Measurements from ENCODE around the gene GABRD.

Gene GABRD

GRCh38 chr1:2046174-2046917 lies 27.2 kb downstream of the GABRD start:
- no peak for TF ChIP-seq SIN3A (IDR thresholded peaks at IDR 0.05; ENCODE audit: borderline replicate concordance, insufficient read depth, low read length)
- no peak for TF ChIP-seq REST (IDR thresholded peaks at IDR 0.05; ENCODE audit: insufficient read depth in 1 of 2, low read depth in 2 of 2, low read length in 2 of 2)
- TF ChIP-seq TAF1 (IDR thresholded peaks at IDR 0.05; ENCODE audit: borderline replicate concordance, insufficient read depth, low read length), result no peak
- TF ChIP-seq FOXP2 (optimal IDR thresholded peaks at IDR 0.05; ENCODE audit: borderline replicate concordance, extremely low read depth, extremely low read length, insufficient read depth), result no peak
- TF ChIP-seq POLR2AphosphoS5 (IDR thresholded peaks at IDR 0.05; ENCODE audit: low read depth, low read length), result no peak

GRCh38 chr1:2046953-2047748 lies 28.0 kb downstream of the GABRD start:
- TF ChIP-seq SIN3A (IDR thresholded peaks at IDR 0.05; ENCODE audit: borderline replicate concordance, insufficient read depth, low read length), result no peak
- TF ChIP-seq REST (IDR thresholded peaks at IDR 0.05; ENCODE audit: insufficient read depth in 1 of 2, low read depth in 2 of 2, low read length in 2 of 2), result no peak
- no peak for TF ChIP-seq POLR2AphosphoS5 (IDR thresholded peaks at IDR 0.05; ENCODE audit: low read depth, low read length)
- TF ChIP-seq FOXP2 (optimal IDR thresholded peaks at IDR 0.05; ENCODE audit: borderline replicate concordance, extremely low read depth, extremely low read length, insufficient read depth), result no peak
- TF ChIP-seq TAF1 (IDR thresholded peaks at IDR 0.05; ENCODE audit: borderline replicate concordance, insufficient read depth, low read length), result no peak

- TF ChIP-seq FOXP2 (optimal IDR thresholded peaks at IDR 0.05; ENCODE audit: borderline replicate concordance, extremely low read depth, extremely low read length, insufficient read depth) (no peak), SIN3A (IDR thresholded peaks at IDR 0.05; ENCODE audit: borderline replicate concordance, insufficient read depth, low read length) (no peak), REST (IDR thresholded peaks at IDR 0.05; ENCODE audit: insufficient read depth in 1 of 2, low read depth in 2 of 2, low read length in 2 of 2) (no peak), POLR2AphosphoS5 (IDR thresholded peaks at IDR 0.05; ENCODE audit: low read depth, low read length) (no peak), TAF1 (IDR thresholded peaks at IDR 0.05; ENCODE audit: borderline replicate concordance, insufficient read depth, low read length) (no peak)
These were observed 28.9 kb downstream of the GABRD start for GRCh38 chr1:2047749-2048729.

- no peak for TF ChIP-seq FOXP2 (optimal IDR thresholded peaks at IDR 0.05; ENCODE audit: borderline replicate concordance, extremely low read depth, extremely low read length, insufficient read depth)
These were observed 30.1 kb downstream of the GABRD start for GRCh38 chr1:2049225-2049717.

Measured in PFSK-1 (cell line).